A204.1 (cell line): ENCODE measurements around the gene USH1C.

Experiments
- FAIRE-seq: peaks from 2 replicates; lab custom pipeline; 2012; peaks lifted over from hg19 to GRCh38; lab: Jason Lieb, UNC

Gene USH1C

GRCh38 chr11:17468122-17468521, 76.1 kb downstream of the USH1C start:
- FAIRE-seq: no peak

- FAIRE-seq: no peak
Observed at GRCh38 chr11:17463546-17464174, 80.6 kb downstream of the USH1C start.

GRCh38 chr11:17462940-17463339, 81.3 kb downstream of the USH1C start:
- FAIRE-seq: no peak

DNA sequence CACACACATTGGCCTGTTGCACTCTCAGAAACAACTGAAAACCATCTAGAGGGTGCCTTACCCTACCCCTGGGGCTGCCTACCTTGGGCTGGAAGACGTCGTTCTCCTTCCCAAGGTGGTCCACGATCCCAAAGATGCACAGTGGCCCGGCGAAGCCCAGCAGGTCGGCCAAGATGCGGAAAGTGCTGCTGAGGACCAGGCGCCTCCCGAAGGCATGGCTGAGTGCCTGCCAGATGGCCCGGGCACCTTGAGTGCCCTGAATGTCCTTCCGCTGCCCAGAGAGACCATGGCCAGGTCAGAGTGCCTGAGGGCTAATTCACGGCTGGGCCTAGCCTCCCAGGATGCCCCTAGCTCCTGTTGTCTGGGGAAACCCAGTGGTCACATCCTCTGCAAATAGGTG, 83.8 kb downstream of the USH1C start:
- no peak for FAIRE-seq

GRCh38 chr11:17459236-17459896, 84.8 kb downstream of the USH1C start:
- FAIRE-seq: no peak

DNA sequence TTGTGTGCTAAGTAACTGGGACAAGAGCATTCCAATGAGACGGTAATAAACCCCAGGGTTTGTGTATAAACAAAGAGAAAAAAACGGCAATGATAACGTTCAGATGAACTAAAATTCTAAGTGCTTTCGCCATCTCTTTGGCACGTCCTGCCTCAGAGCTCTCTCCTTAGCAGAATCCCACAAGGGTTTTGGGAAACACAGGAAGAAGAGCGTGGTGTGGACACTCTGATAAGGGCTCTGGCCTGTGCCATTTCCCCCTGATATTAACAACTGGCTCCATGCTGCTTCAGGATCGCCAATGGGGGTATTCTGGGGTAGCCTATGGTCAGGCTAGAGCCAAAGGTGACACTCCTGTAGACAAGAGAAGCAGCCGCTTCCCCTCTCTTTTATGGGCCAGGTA, 85.9 kb downstream of the USH1C start:
- no peak for FAIRE-seq

GRCh38 chr11:17457396-17458173, 86.6 kb downstream of the USH1C start:
- FAIRE-seq: no peak

GRCh38 chr11:17452668-17453067, 91.5 kb downstream of the USH1C start:
- FAIRE-seq: no peak

DNA sequence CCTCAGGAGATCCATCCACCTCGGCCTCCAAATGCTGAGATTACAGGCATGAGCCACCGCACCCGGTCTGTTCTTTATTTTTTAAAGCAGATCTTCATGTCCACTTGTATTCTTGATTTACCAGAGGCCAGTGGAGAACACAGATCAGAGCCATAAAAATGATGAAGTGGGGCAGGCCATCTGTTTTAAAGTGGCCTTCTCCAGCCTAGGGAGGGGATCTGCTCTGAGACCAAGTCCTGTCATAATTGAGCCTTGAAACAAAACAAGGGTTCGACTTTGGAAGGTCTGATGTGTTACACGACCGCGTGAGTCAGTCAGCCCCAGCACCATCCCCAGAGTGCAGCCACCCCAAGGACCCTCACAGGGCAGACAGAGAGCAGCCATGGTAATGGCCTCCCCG, 95.1 kb downstream of the USH1C start:
- FAIRE-seq: no peak

DNA sequence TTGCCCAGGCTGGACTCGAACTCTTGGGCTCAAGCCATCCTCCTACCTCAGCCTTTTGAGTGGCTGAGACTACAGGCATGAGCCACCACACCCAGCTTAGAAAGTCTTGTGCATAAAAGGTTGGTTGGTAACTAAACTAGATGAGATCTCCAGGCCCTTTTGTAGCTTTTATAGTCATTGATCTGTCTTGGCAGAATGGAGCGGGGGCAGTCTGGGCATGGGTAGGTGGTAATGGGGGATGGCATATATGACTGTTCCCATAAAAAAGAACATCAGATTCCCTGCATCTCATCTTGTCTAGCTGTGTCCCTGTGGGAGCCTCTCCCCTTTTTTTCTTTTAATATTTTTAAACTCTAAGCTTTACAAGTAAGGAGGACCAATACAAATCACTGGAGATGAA, 97.7 kb downstream of the USH1C start:
- no peak for FAIRE-seq

- no peak for FAIRE-seq
Observed at GRCh38 chr11:17445240-17445795, 98.9 kb downstream of the USH1C start.

DNA sequence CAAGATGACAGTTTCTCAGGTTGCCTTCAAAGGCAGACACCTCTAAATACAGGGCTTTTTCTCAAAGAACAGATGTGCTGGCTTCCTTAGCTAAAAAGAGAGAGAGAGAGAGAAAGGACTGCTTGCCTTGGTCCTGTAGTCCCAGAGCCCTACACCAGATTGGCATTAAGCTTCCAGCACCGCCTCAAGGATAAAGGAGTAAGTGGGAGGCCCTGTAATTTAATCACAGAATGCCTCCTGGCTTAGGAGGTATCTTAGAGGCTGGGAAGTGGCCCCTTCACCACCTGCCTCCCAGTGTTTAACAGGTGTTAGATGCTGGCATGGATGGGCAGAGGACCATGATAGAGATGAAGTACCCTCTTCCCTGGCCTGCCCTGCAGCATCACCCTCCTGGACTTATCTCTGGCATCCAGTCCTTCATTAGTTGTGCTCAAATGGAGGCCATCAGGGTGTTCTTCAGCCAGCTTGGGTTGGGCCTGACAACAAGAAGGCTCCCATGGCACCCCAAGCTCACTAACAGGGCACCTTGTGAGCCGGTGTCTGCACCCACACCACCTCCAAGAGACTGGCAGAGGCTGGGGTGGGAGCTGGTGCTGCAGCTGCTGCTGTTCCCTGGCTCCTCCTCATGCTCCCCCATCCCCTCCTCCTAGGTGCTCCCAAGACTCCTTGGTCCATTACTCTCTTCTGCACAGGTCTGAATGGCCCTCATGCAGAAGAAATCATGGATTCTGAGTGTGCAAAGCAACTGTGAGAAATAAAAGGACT, 100.1 kb downstream of the USH1C start:
- no peak for FAIRE-seq
